BLaER1 (cell line): ENCODE results near the gene UNC5C.

Experiments used
- H3K27ac ChIP-seq: shearing (Covaris generic); formaldehyde crosslinking; 2 replicates; pipeline ENCODE4 v1.8.1; 2022
- H3K27me3 ChIP-seq: shearing (Covaris generic); formaldehyde crosslinking; 2 replicates; pipeline ENCODE4 v1.8.1; 2022
- H3K36me3 ChIP-seq: shearing (Covaris generic); formaldehyde crosslinking; 2 replicates; pipeline ENCODE4 v1.8.1; 2022
- H3K4me1 ChIP-seq: shearing (Covaris generic); formaldehyde crosslinking; 2 replicates; pipeline ENCODE4 v1.8.1; 2022
- H3K4me2 ChIP-seq: shearing (Covaris generic); formaldehyde crosslinking; 2 replicates; pipeline ENCODE4 v1.8.1; 2022
- H3K4me3 ChIP-seq: shearing (Covaris generic); formaldehyde crosslinking; 2 replicates; pipeline ENCODE4 v1.8.1; 2022
- H3K9ac ChIP-seq: shearing (Covaris generic); formaldehyde crosslinking; 2 replicates; pipeline ENCODE4 v1.8.1; 2022
- H3K9me3 ChIP-seq: shearing (Covaris generic); formaldehyde crosslinking; 2 replicates; pipeline ENCODE4 v1.8.1; 2022
- H4K20me1 ChIP-seq: shearing (Covaris generic); formaldehyde crosslinking; 2 replicates; pipeline ENCODE4 v1.8.1; 2022
- Cebpa-rat ChIP-seq: shearing (Covaris generic); IDR thresholded peaks from 2 replicates; pipeline ENCODE4 v1.8.1; 2022

The UNC5C gene

DNA sequence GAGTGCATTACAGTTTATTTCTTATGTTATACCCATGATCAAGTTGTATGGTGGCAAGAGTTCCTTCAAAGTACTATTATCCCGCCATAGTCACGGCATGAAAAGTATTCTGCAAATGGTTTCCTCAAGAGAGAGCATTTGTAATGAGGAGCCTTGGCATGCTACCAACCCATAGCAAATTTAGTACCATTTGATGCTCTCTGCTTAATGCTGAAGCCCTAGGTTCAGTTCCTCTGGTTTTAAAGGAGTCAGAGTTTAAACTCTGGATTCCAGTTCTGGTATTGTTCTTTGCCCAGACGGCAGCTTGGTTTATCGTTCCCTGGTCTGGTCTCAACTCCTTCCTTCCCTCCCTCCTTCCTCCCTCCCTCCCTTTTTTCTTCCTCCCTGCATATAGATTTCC, 419.7 kb downstream of the UNC5C start:
- H4K20me1 ChIP-seq = no peaks in the 10 kb centered on the region
- peaks cover 28% of the 10 kb centered on the region for H3K4me1 ChIP-seq
- no peak overlapping the region for H3K4me3 ChIP-seq
- TF ChIP-seq Cebpa-rat = no peak
- H3K4me2 ChIP-seq = peak overlapping the region; percentile 64
- no peak overlapping the region for H3K9ac ChIP-seq
- no peaks in the 10 kb centered on the region for H3K27me3 ChIP-seq
- peak overlapping the region; percentile 38; the same call in 1 of the 2 replicates for H3K27ac ChIP-seq
- H3K9me3 ChIP-seq = no peaks in the 10 kb centered on the region; the same call in 1 of the 2 replicates
- no peaks in the 10 kb centered on the region for H3K36me3 ChIP-seq

DNA sequence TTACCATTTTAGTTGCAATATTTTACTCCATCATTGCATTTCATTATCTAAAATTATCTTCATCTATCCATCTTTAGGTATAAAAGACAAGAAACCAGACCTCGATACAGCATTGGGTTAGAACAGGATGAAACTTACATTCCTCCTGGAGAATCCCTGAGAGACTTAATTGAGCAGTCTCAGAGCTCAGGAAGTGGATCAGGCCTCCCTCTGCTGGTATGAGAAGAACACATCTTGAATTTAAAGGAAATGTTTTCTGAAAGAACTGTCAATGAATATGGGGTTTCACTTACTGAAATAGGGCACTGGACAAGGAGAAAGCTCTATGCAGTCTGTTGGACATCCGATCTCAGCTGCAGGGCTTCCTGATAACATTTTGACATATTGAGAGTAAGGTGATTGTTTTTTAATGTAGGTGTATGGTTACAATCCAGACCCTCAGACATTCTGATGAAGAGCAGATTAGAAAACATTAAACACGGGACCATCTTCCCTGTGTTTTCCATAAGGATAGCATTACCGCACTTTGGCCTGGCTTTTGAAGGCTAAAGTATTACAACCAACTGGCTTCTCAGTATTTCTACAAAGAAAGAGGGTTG, 423.8 kb downstream of the UNC5C start:
- no peaks in the 10 kb centered on the region for H4K20me1 ChIP-seq
- H3K4me2 ChIP-seq = no peak overlapping the region
- no peak for TF ChIP-seq Cebpa-rat
- H3K36me3 ChIP-seq = no peaks in the 10 kb centered on the region
- no peak overlapping the region for H3K4me3 ChIP-seq
- H3K27me3 ChIP-seq = no peaks in the 10 kb centered on the region
- H3K4me1 ChIP-seq = peaks cover 14% of the 10 kb centered on the region
- H3K9me3 ChIP-seq = no peaks in the 10 kb centered on the region
- H3K9ac ChIP-seq = no peak overlapping the region
- H3K27ac ChIP-seq = no peak overlapping the region

- H3K27me3 ChIP-seq = no peaks in the 10 kb centered on the region
- H3K4me1 ChIP-seq = no peaks in the 10 kb centered on the region
- no peak overlapping the region for H3K9ac ChIP-seq
- no peaks in the 10 kb centered on the region for H4K20me1 ChIP-seq
- no peak overlapping the region for H3K27ac ChIP-seq
- H3K36me3 ChIP-seq = no peaks in the 10 kb centered on the region
- H3K4me3 ChIP-seq = no peak overlapping the region
- H3K9me3 ChIP-seq = no peaks in the 10 kb centered on the region
- no peak for TF ChIP-seq Cebpa-rat
- H3K4me2 ChIP-seq = no peak overlapping the region
These were observed 426.8 kb downstream of the UNC5C start for GRCh38 chr4:95122001-95122400.

- no peak overlapping the region for H3K27ac ChIP-seq
These were observed 428.3 kb downstream of the UNC5C start for GRCh38 chr4:95120456-95120855.

DNA sequence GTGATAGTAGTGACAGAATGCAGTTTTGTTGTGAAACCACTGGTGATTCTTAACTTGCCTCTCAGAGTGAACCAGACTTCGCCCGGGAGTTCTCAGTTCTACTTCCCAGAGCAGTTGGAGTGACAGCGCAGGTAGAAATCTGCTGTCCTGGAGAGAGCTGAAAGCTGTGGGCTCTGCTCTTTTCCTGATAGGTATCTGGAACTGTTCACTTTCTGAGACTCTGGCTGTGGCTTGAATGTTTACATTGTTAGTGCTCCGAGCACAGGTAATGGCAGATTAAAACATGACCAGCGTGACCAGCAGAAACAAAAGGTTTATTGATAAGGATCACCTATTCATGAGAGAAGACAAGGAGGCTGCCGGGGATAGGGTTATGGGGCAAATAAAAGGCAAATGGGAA, 430.3 kb downstream of the UNC5C start:
- Histone ChIP-seq H4K20me1 (no peaks in the 10 kb centered on the region), H3K27ac (no peak overlapping the region), H3K36me3 (no peaks in the 10 kb centered on the region), H3K9ac (no peak overlapping the region), H3K4me2 (no peak overlapping the region), H3K4me3 (no peak overlapping the region), H3K9me3 (no peaks in the 10 kb centered on the region), H3K27me3 (no peaks in the 10 kb centered on the region), H3K4me1 (no peaks in the 10 kb centered on the region)
- no peak for TF ChIP-seq Cebpa-rat

More at GRCh38 chr4:95120456-95120855, 428.3 kb downstream of the UNC5C start:
- H4K20me1 ChIP-seq = no peaks in the 10 kb centered on the region
- H3K27me3 ChIP-seq = no peaks in the 10 kb centered on the region
- H3K9me3 ChIP-seq = no peaks in the 10 kb centered on the region
- H3K9ac ChIP-seq = no peak overlapping the region
- TF ChIP-seq Cebpa-rat = no peak
- no peaks in the 10 kb centered on the region for H3K36me3 ChIP-seq
- H3K4me1 ChIP-seq = no peaks in the 10 kb centered on the region
- no peak overlapping the region for H3K4me2 ChIP-seq
- H3K4me3 ChIP-seq = no peak overlapping the region

DNA sequence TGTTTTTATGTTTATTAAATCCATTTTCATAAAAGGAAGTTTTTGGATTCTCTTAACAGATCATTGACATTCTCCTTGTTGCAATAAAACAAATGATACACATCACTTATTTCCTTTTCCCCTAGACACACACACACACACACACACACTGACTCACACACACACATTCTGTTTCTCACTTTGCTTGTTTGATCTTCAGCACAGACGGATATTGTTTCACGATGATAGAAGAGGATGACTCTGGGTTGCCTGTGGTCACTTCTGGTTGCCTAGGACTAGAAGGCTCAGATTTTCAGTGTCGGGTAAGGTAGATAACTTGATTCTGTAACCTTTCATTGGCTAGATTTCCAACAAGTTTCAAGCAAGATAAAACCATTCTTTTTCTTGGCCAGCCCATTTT, 434.3 kb downstream of the UNC5C start:
- Histone ChIP-seq H3K36me3 (no peaks in the 10 kb centered on the region), H3K9ac (no peak overlapping the region), H3K27ac (no peak overlapping the region), H4K20me1 (no peaks in the 10 kb centered on the region), H3K27me3 (no peaks in the 10 kb centered on the region), H3K9me3 (no peaks in the 10 kb centered on the region), H3K4me2 (no peak overlapping the region), H3K4me3 (no peak overlapping the region), H3K4me1 (no peaks in the 10 kb centered on the region)
- no peak for TF ChIP-seq Cebpa-rat
